ENCODE results near the gene XCL2.
"Not testable (repeated sequence)": the region's sequence is repeated elsewhere in the genome, so short reads cannot be mapped to it uniquely, and the experiment has no call there.

Gene XCL2

GRCh38 chr1:168582688-168583336 is 39.0 kb upstream of the XCL2 start:
- no peak for TF ChIP-seq CTCF (IDR thresholded peaks at IDR 0.05; ENCODE audit: low read depth, low read length)

GRCh38 chr1:168581817-168582572 is 38.2 kb upstream of the XCL2 start:
- no peak for DNase-seq (ENCODE audit: extremely low read depth, low read depth)

More at GRCh38 chr1:168582688-168583336, 39.0 kb upstream of the XCL2 start:
- DNase-seq (ENCODE audit: extremely low read depth, low read depth): peak; percentile 30

GRCh38 chr1:168580991-168581390 is 37.2 kb upstream of the XCL2 start:
- DNase-seq (ENCODE audit: extremely low read depth, low read depth): not testable (repeated sequence)

More at GRCh38 chr1:168581817-168582572, 38.2 kb upstream of the XCL2 start:
- no peak for TF ChIP-seq CTCF (IDR thresholded peaks at IDR 0.05; ENCODE audit: low read depth, low read length)

- not testable (repeated sequence) for DNase-seq (ENCODE audit: extremely low read depth, low read depth)
Observed at GRCh38 chr1:168580290-168580689, 36.5 kb upstream of the XCL2 start.

- DNase-seq (ENCODE audit: extremely low read depth, low read depth): not testable (repeated sequence)
Observed at GRCh38 chr1:168578531-168579185, 34.9 kb upstream of the XCL2 start.

GRCh38 chr1:168576245-168576688 is 32.5 kb upstream of the XCL2 start, which contains the start of gene XCL1:
Gene XCL1 (plus strand): TSS chr1:168576605. CDS start chr1:168576638, 33 bp downstream.
- not testable (repeated sequence) for DNase-seq (ENCODE audit: extremely low read depth, low read depth)

GRCh38 chr1:168574234-168574633 is 30.4 kb upstream of the XCL2 start:
- TF ChIP-seq CTCF (IDR thresholded peaks at IDR 0.05; ENCODE audit: low read depth, low read length): peak; percentile 42
- peak; percentile 18 for DNase-seq (ENCODE audit: extremely low read depth, low read depth)

GRCh38 chr1:168572633-168573032 is 28.8 kb upstream of the XCL2 start:
- DNase-seq (ENCODE audit: extremely low read depth, low read depth): no peak
- no peak for TF ChIP-seq CTCF (IDR thresholded peaks at IDR 0.05; ENCODE audit: low read depth, low read length)

GRCh38 chr1:168570652-168571051 is 26.9 kb upstream of the XCL2 start:
- no peak for TF ChIP-seq CTCF (IDR thresholded peaks at IDR 0.05; ENCODE audit: low read depth, low read length)
- no peak for DNase-seq (ENCODE audit: extremely low read depth, low read depth)
